ENCODE results near the gene CRB2. TPM values are rescaled to one million over a fixed set of nuclear protein-coding genes. Genes with fewer than 3 reads are reported as not detected.

The CRB2 gene
- total RNA-seq, 1 donor, result not detected

- H3K4me3 ChIP-seq (ENCODE audit: low read depth, low read length), result no peak overlapping the region
- no peak for DNase-seq (ENCODE audit: low read depth)
- TF ChIP-seq, protein P1, sequence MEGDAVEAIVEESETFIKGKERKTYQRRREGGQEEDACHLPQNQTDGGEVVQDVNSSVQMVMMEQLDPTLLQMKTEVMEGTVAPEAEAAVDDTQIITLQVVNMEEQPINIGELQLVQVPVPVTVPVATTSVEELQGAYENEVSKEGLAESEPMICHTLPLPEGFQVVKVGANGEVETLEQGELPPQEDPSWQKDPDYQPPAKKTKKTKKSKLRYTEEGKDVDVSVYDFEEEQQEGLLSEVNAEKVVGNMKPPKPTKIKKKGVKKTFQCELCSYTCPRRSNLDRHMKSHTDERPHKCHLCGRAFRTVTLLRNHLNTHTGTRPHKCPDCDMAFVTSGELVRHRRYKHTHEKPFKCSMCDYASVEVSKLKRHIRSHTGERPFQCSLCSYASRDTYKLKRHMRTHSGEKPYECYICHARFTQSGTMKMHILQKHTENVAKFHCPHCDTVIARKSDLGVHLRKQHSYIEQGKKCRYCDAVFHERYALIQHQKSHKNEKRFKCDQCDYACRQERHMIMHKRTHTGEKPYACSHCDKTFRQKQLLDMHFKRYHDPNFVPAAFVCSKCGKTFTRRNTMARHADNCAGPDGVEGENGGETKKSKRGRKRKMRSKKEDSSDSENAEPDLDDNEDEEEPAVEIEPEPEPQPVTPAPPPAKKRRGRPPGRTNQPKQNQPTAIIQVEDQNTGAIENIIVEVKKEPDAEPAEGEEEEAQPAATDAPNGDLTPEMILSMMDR (IDR thresholded peaks at IDR 0.05; ENCODE audit: insufficient read depth, low read depth, low read length), result no peak
These were observed 13.8 kb upstream of the CRB2 start for GRCh38 chr9:123342247-123342646.

DNA sequence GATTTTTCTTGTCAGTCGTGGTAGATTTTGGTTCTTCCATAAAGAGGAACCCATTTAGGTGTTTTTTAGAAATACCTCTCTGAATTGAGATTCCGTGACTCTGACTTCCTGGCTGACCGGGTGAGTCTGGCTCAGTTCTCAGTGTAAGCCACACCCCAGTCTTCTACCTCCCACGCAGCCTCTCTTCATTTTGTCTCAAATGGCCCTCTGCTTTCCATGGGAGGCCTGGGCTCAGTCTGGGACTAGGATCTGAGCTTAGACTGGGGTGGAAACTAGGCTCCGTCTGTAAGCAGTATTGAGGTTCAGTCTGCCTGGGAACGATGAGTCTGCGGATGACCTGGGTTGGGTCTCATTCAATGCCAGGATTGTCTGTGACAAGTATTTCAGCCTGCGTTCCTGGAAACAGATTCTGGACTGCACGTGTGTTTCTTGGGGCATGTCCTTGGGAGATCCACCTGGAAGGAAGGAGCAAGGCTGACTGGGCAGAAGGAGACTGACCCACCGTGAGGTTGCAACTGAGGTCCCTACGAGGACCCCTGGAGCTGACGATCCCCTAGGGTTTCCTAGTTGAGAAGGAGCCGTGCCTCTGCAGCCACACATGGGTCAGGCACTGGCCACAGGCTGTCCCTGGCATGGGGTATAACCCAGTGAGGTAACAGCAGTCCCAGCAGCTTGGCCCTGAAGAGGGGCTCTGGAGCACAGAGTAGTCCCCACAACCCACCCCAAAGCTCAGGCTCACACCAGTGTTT is 12.4 kb upstream of the CRB2 start:
- no peak for DNase-seq (ENCODE audit: low read depth)
- H3K4me3 ChIP-seq (ENCODE audit: low read depth, low read length), result no peak overlapping the region
- TF ChIP-seq, protein P1 (IDR thresholded peaks at IDR 0.05; ENCODE audit: insufficient read depth, low read depth, low read length), result no peak

GRCh38 chr9:123344192-123344949 is 11.6 kb upstream of the CRB2 start:
- TF ChIP-seq, protein P1 (IDR thresholded peaks at IDR 0.05; ENCODE audit: insufficient read depth, low read depth, low read length), result no peak
- no peak overlapping the region for H3K4me3 ChIP-seq (ENCODE audit: low read depth, low read length)
- no peak for DNase-seq (ENCODE audit: low read depth)

DNA sequence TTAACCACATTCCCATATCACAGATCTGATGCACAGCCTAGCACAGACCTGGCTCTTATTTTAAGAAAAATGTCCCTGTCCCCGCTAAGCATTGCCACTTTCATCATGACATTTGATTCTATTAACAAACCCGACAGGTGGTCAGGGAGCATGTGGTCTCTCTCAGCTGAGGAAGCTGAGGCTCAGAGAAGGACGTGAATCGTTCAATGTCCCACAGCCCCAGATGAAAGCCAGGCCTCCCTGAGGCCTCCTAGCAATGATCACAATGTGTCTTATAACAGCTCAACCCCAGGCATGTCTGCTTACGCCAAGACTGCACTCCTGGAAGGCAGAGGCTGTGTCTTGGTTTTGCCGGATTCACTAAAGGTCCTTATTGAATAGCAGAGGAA is 10.4 kb upstream of the CRB2 start:
- TF ChIP-seq, protein P1 (IDR thresholded peaks at IDR 0.05; ENCODE audit: insufficient read depth, low read depth, low read length), result no peak
- no peak for DNase-seq (ENCODE audit: low read depth)
- no peak overlapping the region for H3K4me3 ChIP-seq (ENCODE audit: low read depth, low read length)

DNA sequence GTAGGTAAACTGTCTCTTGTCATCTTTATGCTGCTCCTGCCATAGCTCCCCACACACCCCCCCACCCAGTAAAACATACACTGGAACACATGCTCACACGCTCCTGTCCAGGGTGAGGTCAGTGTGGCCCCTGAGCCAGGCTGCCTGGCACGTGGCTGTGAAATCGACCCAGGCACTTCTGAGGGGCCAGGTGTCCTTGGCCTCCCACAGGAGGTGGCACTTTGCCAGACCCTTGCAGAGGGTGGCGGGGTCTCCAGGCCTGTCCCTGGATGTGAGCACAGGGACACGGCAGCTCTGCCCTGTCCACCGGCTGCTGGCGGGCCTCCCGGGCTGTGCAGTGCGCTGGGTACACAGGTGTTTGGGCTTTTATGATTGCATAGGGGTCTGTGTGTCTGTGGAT is 10.0 kb upstream of the CRB2 start:
- no peak for DNase-seq (ENCODE audit: low read depth)
- TF ChIP-seq, protein P1 (IDR thresholded peaks at IDR 0.05; ENCODE audit: insufficient read depth, low read depth, low read length), result no peak

GRCh38 chr9:123346826-123347225 is 9.2 kb upstream of the CRB2 start:
- no peak overlapping the region for H3K4me3 ChIP-seq (ENCODE audit: low read depth, low read length)
- TF ChIP-seq, protein P1 (IDR thresholded peaks at IDR 0.05; ENCODE audit: insufficient read depth, low read depth, low read length), result no peak
- no peak for DNase-seq (ENCODE audit: low read depth)

More for the DNA sequence above, 10.0 kb upstream of the CRB2 start:
- no peak overlapping the region for H3K4me3 ChIP-seq (ENCODE audit: low read depth, low read length)
